GM12801 (cell line): ENCODE data around the gene SPACA6.

Source experiments
- CTCF ChIP-seq: IDR thresholded peaks from one replicate; pipeline ENCODE4 v1.5.1; 2011; ENCODE audit warnings: control low read depth; ENCODE audit not compliant: insufficient read length; ENCODE audit errors: extremely low read depth

SPACA6 gene

DNA sequence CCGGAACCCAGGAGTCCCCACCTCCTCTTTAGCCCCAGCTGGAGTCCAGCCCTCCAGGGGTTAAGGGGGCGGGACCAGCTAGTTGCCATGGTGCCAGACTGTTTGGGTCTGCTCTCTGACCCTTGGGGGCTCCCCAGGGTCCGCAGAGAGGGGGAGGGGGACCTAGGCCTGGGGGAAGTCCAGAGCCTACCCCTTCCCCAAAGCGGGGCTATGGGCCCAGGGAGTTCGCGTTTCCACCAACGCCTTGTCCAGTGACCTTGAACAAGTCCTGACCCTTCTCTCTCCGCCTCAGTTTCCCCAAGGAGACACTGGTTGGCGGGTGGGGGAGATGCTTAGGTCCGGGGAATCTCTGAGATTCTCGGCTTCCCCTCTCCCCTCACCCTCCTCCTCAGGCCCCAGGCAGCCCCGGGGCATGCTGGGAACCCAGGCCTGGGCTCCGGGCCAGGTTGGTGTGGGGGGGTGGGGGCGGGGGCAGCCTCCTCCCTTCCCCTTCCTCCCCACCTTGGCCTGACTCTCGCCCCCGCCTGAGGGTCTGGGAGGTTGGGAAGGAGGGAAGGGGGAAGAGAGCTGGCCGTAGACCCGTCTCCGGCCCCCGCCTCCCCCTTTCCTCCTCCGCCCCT, 2.6 kb upstream of the SPACA6 start:
- no peak for TF ChIP-seq CTCF

GRCh38 chr19:51691074-51691583, 2.0 kb upstream of the SPACA6 start:
- no peak for TF ChIP-seq CTCF

DNA sequence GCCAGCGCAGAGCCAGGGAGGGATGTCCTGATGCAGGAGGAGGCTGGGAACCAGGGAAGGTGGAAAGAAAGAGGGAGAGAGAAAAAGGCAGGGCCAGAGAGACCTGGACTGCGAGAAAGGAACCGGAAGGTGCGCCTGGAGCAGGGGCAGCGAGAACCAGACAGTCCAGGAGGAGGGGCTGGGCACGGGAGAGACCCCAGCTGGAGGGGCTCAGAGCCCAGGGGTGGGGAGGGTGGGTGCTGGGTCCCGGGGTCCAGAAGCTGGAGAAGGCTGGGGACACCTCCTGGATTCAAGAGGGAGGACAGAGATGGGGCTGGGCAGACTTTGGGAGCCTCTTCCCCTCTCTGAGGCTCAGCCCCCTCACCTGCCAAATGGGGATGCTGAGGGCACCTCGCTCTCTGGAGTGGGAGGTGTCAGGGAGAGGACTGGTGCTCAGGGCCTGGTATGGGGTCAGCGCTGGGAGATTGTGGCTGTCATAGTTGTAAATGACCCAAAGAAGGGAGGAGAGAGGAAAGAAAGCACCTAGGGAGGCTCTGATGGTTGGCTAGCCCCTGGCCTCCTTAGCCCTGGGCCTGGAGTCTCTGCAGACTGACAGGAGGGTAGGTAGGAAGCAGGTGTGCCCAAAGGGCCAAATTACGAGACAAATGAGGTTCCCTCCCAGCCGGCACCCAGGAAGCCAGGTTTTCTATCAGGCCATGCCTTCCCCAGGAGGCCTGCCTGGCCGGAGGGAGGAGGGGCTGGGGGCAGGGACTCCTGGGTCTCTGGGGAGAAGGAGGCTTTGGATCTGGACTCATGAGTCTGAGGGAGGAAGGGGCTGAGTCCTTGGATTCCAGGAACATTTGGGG, 1.3 kb upstream of the SPACA6 start:
- no peak for TF ChIP-seq CTCF

DNA sequence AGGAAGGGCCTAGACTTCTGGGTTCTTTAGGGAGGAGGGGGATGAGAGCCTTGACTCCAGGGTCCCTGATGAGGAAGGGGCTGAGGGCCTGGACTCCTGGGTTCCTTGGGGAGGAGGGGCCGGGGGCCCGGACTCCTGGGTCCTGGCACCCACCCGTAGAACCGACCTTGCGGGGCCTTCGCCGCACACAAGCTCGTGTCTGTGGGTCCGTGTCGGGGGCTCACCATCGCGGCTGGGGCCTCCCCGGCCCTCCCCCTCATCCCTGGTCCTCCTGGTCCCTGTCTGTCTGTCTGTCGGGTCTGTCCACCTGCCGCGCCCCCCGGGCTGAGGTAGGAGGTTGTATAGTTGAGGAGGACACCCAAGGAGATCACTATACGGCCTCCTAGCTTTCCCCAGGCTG, 662 bp upstream of the SPACA6 start:
- TF ChIP-seq CTCF, result no peak

- no peak for TF ChIP-seq CTCF
Observed at GRCh38 chr19:51693819-51694218, 689 bp downstream of the SPACA6 start.

DNA sequence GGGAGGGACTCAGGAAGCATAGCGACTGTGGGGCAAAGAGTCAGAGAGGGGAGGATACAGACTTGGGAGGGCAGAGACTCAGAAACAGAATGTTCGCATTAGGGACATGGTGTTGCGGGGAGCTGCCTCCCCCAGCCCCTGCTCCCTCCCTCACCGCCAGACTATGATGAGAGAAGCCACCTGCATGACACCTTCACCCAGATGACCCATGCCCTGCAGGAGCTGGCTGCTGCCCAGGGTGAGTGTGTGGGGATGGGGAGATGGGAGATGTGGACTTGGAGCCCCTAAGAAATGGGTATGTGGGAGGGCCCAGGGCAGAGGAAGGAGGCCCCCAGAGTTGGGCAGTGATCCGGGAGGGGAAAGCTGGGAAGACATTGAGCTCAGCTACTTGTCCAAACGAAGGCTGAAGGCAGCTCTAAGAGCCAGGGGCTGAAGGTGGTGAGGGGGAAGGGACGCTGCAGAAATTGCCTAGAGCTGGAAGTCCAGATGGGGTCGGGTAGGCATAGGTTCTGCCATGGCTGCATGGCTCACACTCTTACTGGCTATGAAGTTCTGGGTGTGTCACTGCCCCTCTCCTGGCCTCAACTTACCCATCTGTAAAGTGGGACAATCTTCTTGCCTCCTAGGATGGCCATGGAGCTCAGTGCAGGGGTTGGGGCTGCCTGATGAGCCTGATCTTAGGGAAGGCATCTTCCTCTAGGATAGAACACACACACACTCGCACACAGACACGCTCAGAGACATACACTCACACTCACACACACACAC, 1.4 kb downstream of the SPACA6 start:
- TF ChIP-seq CTCF, result no peak

GRCh38 chr19:51695088-51695487, 2.0 kb downstream of the SPACA6 start:
- TF ChIP-seq CTCF, result no peak
